HEK293 (cell line): ENCODE measurements around the gene MAP3K14.
A peak's percentile ranks its signal among the peaks of the same experiment; 100 is the strongest.
"Not testable (repeated sequence)": the region's sequence is repeated elsewhere in the genome, so short reads cannot be mapped to it uniquely, and the experiment has no call there.

Experiments
- CTCF ChIA-PET: fragments of 350-600 bp; formaldehyde crosslinking; extraction: SDS; loops from one replicate; lab custom pipeline; 2021; ENCODE audit warnings: antibody characterized with exemption; lab: Yijun Ruan, JAX
- POLR2A ChIA-PET: fragments of 300-600 bp; formaldehyde crosslinking; extraction: SDS; loops from one replicate; lab custom pipeline; 2020; ENCODE audit warnings: antibody characterized with exemption, inconsistent platforms; lab: Yijun Ruan, JAX
- H3K27ac ChIP-seq: fragments of 200-500 bp; sonication (Bioruptor generic); 2 replicates; pipeline ENCODE4 v1.5.1; 2014; ENCODE audit warnings: low read depth, low read length, control low read depth, inconsistent platforms; ENCODE audit errors: extremely low read depth
- H3K36me3 ChIP-seq, 2 experiments: fragments of 200-500 bp in 1 of 2; sonication (Bioruptor generic) in 1 of 2; 1 replicate in 1 of 2; 2 replicates in 1 of 2; pipeline ENCODE4 v1.5.1; 2014 to 2017; ENCODE audit warnings: inconsistent platforms in 2 of 2, low read length in 2 of 2; ENCODE audit not compliant: control insufficient read depth in 2 of 2, insufficient read depth in 1 of 2
- H3K4me1 ChIP-seq: fragments of 200-500 bp; sonication (Bioruptor generic); 2 replicates; pipeline ENCODE4 v1.5.1; 2014; ENCODE audit warnings: mild to moderate bottlenecking, low read length, inconsistent platforms; ENCODE audit not compliant: control insufficient read depth, insufficient read depth
- H3K4me3 ChIP-seq: 2 replicates; pipeline ENCODE4 v1.5.1; 2011; ENCODE audit warnings: low read depth, mild to moderate bottlenecking, control low read depth, low read length, moderate library complexity
- H3K9me3 ChIP-seq: fragments of 200-500 bp; sonication (Bioruptor generic); 2 replicates; pipeline ENCODE4 v1.5.1; 2014; ENCODE audit warnings: low read depth, low read length, inconsistent platforms; ENCODE audit not compliant: control insufficient read depth, insufficient read depth
- GFI1B ChIP-seq: fragments of 450-650 bp; formaldehyde crosslinking; IDR thresholded peaks from 2 replicates; pipeline ENCODE4 v1.5.1; 2016; ENCODE audit warnings: missing biosample characterization, missing genetic modification characterization
- KLF10 ChIP-seq: fragments of 450-650 bp; IDR thresholded peaks from 2 replicates; pipeline ENCODE4 v1.5.1; 2018; ENCODE audit warnings: missing biosample characterization, mild to moderate bottlenecking, missing genetic modification characterization
- MYNN ChIP-seq: fragments of 450-650 bp; formaldehyde crosslinking; IDR thresholded peaks from 2 replicates; pipeline ENCODE4 v1.5.1; 2016; ENCODE audit warnings: missing biosample characterization, missing genetic modification characterization, borderline replicate concordance
- SP3 ChIP-seq: fragments of 450-650 bp; formaldehyde crosslinking; IDR thresholded peaks from 2 replicates; pipeline ENCODE4 v1.5.1; 2016; ENCODE audit warnings: missing biosample characterization, missing genetic modification characterization
- TCF7L2 ChIP-seq: IDR thresholded peaks from 2 replicates; pipeline ENCODE4 v1.6.1; 2011; ENCODE audit warnings: low read depth, mild to moderate bottlenecking, inconsistent platforms, low read length, moderate library complexity, borderline replicate concordance
- ZBTB17 ChIP-seq: fragments of 450-650 bp; formaldehyde crosslinking; IDR thresholded peaks from 2 replicates; pipeline ENCODE4 v1.5.1; 2016; ENCODE audit warnings: missing biosample characterization, missing genetic modification characterization
- ZEB2 ChIP-seq: fragments of 450-650 bp; formaldehyde crosslinking; IDR thresholded peaks from 2 replicates; pipeline ENCODE4 v1.5.1; 2016; ENCODE audit warnings: missing biosample characterization, missing genetic modification characterization
- ZNF169 ChIP-seq: fragments of 450-650 bp; formaldehyde crosslinking; IDR thresholded peaks from 2 replicates; pipeline ENCODE4 v1.5.1; 2016; ENCODE audit warnings: missing biosample characterization, missing genetic modification characterization
- ZNF184 ChIP-seq: fragments of 450-650 bp; IDR thresholded peaks from 2 replicates; pipeline ENCODE4 v1.5.1; 2018; ENCODE audit warnings: missing biosample characterization, mild to moderate bottlenecking, missing genetic modification characterization
- ZNF221 ChIP-seq: fragments of 450-650 bp; formaldehyde crosslinking; IDR thresholded peaks from 2 replicates; pipeline ENCODE4 v1.5.1; 2017; ENCODE audit warnings: missing biosample characterization, missing genetic modification characterization, borderline replicate concordance
- ZNF266 ChIP-seq: fragments of 450-650 bp; formaldehyde crosslinking; IDR thresholded peaks from 2 replicates; pipeline ENCODE4 v1.5.1; 2016; ENCODE audit warnings: missing biosample characterization, missing genetic modification characterization, low read depth
- ZNF280D ChIP-seq: fragments of 450-650 bp; formaldehyde crosslinking; IDR thresholded peaks from 2 replicates; pipeline ENCODE4 v1.5.1; 2016; ENCODE audit warnings: missing biosample characterization, missing genetic modification characterization
- ZNF398 ChIP-seq: fragments of 450-650 bp; formaldehyde crosslinking; IDR thresholded peaks from 2 replicates; pipeline ENCODE4 v1.5.1; 2017; ENCODE audit warnings: missing biosample characterization, missing genetic modification characterization
- ZNF530 ChIP-seq: fragments of 450-650 bp; formaldehyde crosslinking; IDR thresholded peaks from 2 replicates; pipeline ENCODE4 v1.5.1; 2016; ENCODE audit warnings: low read depth, missing biosample characterization, missing genetic modification characterization
- ZNF548 ChIP-seq: fragments of 450-650 bp; formaldehyde crosslinking; IDR thresholded peaks from 2 replicates; pipeline ENCODE4 v1.5.1; 2016; ENCODE audit warnings: missing biosample characterization, missing genetic modification characterization
- ZNF654 ChIP-seq: fragments of 450-650 bp; formaldehyde crosslinking; IDR thresholded peaks from 2 replicates; pipeline ENCODE4 v1.5.1; 2016; ENCODE audit warnings: low read depth, missing biosample characterization, missing genetic modification characterization
- ZNF704 ChIP-seq: fragments of 450-650 bp; formaldehyde crosslinking; IDR thresholded peaks from 2 replicates; pipeline ENCODE4 v1.5.1; 2016; ENCODE audit warnings: missing biosample characterization, missing genetic modification characterization
- ZNF777 ChIP-seq: fragments of 450-650 bp; formaldehyde crosslinking; IDR thresholded peaks from 2 replicates; pipeline ENCODE4 v1.5.1; 2017; ENCODE audit warnings: missing biosample characterization, missing genetic modification characterization, borderline replicate concordance
- TF ChIP-seq, protein P1 (sequence below): fragments of 450-650 bp; formaldehyde crosslinking; IDR thresholded peaks from 2 replicates; pipeline ENCODE4 v1.5.1; 2016; ENCODE audit warnings: missing biosample characterization, missing genetic modification characterization
- TF ChIP-seq, protein P2 (sequence below): fragments of 450-650 bp; formaldehyde crosslinking; IDR thresholded peaks from 2 replicates; pipeline ENCODE4 v1.5.1; 2016; ENCODE audit warnings: missing biosample characterization, missing genetic modification characterization
- TF ChIP-seq, protein P3 (sequence below): fragments of 450-650 bp; formaldehyde crosslinking; IDR thresholded peaks from 2 replicates; pipeline ENCODE4 v1.5.1; 2016; ENCODE audit warnings: missing biosample characterization, missing genetic modification characterization

MAP3K14 gene

GRCh38 chr17:45253237-45253636 is 63.6 kb downstream of the MAP3K14 start:
- POLR2A ChIA-PET: interaction anchor here (1.3 kb wide), 1 partner anchor 105 kb away, joined by 4 read pairs; the partner anchor contains the start of gene HEXIM1
- CTCF ChIA-PET: interaction anchor here (0.6 to 2.9 kb wide), 3 partner anchors 18 to 135 kb away, joined by 3 to 15 read pairs (median 5); no protein-coding TSS in a partner anchor
- H3K36me3 ChIP-seq, H3K9me3 ChIP-seq, H3K4me3 ChIP-seq, H3K27ac ChIP-seq, H3K4me1 ChIP-seq: not testable (repeated sequence)

GRCh38 chr17:45251931-45252330 is 64.9 kb downstream of the MAP3K14 start:
- H3K27ac ChIP-seq: no peak overlapping the region

DNA sequence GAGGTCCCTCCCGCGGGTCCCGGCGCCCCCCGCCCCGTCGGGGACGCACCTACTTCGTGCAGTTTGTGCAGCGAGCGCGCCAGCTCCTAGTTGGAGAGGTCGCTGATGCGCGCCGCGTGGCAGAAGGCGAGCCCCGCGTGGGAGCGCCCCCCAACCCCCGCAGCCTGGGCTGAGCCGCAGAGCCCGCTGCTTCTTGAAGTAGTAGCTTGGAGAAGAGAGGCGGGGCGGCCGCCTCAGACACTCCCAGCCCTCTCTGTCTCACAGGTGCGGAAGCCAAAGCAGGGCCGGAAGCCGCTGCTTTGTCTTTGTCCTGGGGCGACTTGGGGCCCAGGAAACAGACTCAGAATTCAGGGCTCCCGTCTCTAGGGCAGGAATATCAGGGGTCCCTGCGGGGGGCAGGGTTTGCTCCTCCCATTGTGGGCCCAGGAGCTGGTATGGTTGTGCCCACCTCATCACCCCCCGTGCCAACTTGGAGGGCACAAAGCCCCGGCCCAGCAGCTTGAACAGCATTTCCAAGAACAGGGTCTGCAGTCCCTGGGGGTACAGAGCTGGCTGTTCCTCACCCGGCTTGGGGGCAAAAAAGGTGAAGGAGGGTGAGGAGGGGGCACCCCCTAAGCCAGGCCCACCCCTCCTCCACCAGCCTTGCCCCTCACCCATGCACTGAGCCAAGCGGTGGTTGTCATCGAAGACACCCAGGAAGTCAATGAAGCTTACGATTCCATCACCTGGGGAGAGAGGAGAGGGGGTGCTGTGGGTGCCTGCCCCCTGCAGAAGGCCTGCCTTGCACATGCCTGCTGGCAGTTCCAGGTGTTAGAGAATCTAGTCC is 68.5 kb downstream of the MAP3K14 start:
- POLR2A ChIA-PET: interaction anchor here (0.5 to 2.3 kb wide), 8 partner anchors 8 to 1691 kb away, joined by 3 to 15 read pairs (median 4); partner anchors contain the start of gene HEXIM1
- H3K9me3 ChIP-seq: no peaks in the 10 kb centered on the region
- H3K36me3 ChIP-seq: peaks cover 0 to 11% of the 10 kb centered on the region in 2 experiments; a peak in 2 of 3 replicates
- peak overlapping the region; percentile 71; the same call in 1 of the 2 replicates for H3K27ac ChIP-seq
- H3K4me1 ChIP-seq: peaks cover 2% of the 10 kb centered on the region
- CTCF ChIA-PET: interaction anchor here (0.7 to 5.6 kb wide), 6 partner anchors 9 to 137 kb away, joined by 3 to 37 read pairs (median 4); no protein-coding TSS in a partner anchor
- H3K4me3 ChIP-seq: peak overlapping the region; percentile 67
- TF ChIP-seq ZBTB17 (tag by site-specific recombination) (no peak), ZNF169 (tag by site-specific recombination) (no peak), ZNF704 (tag by site-specific recombination) (no peak), ZNF280D (tag by site-specific recombination) (no peak), ZEB2 (no peak), TCF7L2 (no peak)
- TF ChIP-seq, protein P1, sequence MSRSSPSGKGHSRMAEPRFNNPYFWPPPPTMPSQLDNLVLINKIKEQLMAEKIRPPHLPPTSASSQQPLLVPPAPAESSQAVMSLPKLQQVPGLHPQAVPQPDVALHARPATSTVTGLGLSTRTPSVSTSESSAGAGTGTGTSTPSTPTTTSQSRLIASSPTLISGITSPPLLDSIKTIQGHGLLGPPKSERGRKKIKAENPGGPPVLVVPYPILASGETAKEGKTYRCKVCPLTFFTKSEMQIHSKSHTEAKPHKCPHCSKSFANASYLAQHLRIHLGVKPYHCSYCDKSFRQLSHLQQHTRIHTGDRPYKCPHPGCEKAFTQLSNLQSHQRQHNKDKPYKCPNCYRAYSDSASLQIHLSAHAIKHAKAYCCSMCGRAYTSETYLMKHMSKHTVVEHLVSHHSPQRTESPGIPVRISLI (tag by site-specific recombination): no peak
- TF ChIP-seq, protein P2, sequence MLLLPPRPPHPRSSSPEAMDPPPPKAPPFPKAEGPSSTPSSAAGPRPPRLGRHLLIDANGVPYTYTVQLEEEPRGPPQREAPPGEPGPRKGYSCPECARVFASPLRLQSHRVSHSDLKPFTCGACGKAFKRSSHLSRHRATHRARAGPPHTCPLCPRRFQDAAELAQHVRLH: no peak
- TF ChIP-seq, protein P3, sequence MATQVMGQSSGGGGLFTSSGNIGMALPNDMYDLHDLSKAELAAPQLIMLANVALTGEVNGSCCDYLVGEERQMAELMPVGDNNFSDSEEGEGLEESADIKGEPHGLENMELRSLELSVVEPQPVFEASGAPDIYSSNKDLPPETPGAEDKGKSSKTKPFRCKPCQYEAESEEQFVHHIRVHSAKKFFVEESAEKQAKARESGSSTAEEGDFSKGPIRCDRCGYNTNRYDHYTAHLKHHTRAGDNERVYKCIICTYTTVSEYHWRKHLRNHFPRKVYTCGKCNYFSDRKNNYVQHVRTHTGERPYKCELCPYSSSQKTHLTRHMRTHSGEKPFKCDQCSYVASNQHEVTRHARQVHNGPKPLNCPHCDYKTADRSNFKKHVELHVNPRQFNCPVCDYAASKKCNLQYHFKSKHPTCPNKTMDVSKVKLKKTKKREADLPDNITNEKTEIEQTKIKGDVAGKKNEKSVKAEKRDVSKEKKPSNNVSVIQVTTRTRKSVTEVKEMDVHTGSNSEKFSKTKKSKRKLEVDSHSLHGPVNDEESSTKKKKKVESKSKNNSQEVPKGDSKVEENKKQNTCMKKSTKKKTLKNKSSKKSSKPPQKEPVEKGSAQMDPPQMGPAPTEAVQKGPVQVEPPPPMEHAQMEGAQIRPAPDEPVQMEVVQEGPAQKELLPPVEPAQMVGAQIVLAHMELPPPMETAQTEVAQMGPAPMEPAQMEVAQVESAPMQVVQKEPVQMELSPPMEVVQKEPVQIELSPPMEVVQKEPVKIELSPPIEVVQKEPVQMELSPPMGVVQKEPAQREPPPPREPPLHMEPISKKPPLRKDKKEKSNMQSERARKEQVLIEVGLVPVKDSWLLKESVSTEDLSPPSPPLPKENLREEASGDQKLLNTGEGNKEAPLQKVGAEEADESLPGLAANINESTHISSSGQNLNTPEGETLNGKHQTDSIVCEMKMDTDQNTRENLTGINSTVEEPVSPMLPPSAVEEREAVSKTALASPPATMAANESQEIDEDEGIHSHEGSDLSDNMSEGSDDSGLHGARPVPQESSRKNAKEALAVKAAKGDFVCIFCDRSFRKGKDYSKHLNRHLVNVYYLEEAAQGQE (tag by site-specific recombination): no peak; the same call in 1 of the 2 replicates

More at GRCh38 chr17:45251931-45252330, 64.9 kb downstream of the MAP3K14 start:
- ChIA-PET POLR2A (interaction anchor here (1.3 kb wide), 1 partner anchor 103 kb away, joined by 5 read pairs; the partner anchor contains the start of gene HEXIM1), CTCF (interaction anchor here (0.7 to 1.1 kb wide), 2 partner anchors 10 to 17 kb away, joined by 3 to 4 read pairs; no protein-coding TSS in a partner anchor)
- TF ChIP-seq ZNF548: no peak
- TF ChIP-seq ZNF221 (tag by site-specific recombination): no peak
- no peak for TF ChIP-seq ZNF266 (tag by site-specific recombination)
- no peak for TF ChIP-seq KLF10
- no peak for TF ChIP-seq ZNF184 (tag by site-specific recombination)
- TF ChIP-seq ZNF654 (tag by site-specific recombination): no peak
- no peak for TF ChIP-seq ZNF398 (tag by site-specific recombination)
- TF ChIP-seq SP3: no peak
- no peak for TF ChIP-seq GFI1B (tag by site-specific recombination)
- no peak for TF ChIP-seq ZNF530 (tag by site-specific recombination)
- TF ChIP-seq ZNF777 (tag by site-specific recombination): no peak
- no peak for TF ChIP-seq MYNN (tag by site-specific recombination)
- no peaks in the 10 kb centered on the region for H3K9me3 ChIP-seq
- H3K4me1 ChIP-seq: no peaks in the 10 kb centered on the region; the same call in 1 of the 2 replicates
- peaks cover 0 to 3% of the 10 kb centered on the region in 2 experiments; a peak in 2 of 3 replicates for H3K36me3 ChIP-seq
- H3K4me3 ChIP-seq: no peak overlapping the region
